Activated CD8-positive, alpha-beta memory T cell treated with anti-CD3 and anti-CD28 coated beads, Interleukin-2, amount 50 U/mL, for 1 hour (primary cell): ENCODE results near the gene ANKRD17.
A peak's percentile ranks its signal among the peaks of the same experiment; 100 is the strongest.

Experiments
- DNase-seq: peaks from one replicate; pipeline ENCODE4 v3.0.0-alpha.2; 2020; ENCODE audit errors: extremely low read depth

Gene ANKRD17

GRCh38 chr4:73127839-73128453 is 130.7 kb downstream of the ANKRD17 start:
- DNase-seq: no peak

GRCh38 chr4:73109493-73109892 is 149.1 kb downstream of the ANKRD17 start:
- DNase-seq: no peak

GRCh38 chr4:73104695-73105094 is 153.9 kb downstream of the ANKRD17 start:
- DNase-seq: no peak

GRCh38 chr4:73103799-73104503 is 154.6 kb downstream of the ANKRD17 start:
- no peak for DNase-seq

GRCh38 chr4:73099143-73099542 is 159.5 kb downstream of the ANKRD17 start:
- DNase-seq: no peak

GRCh38 chr4:73098713-73099112 is 159.9 kb downstream of the ANKRD17 start:
- no peak for DNase-seq

- no peak for DNase-seq
Observed at GRCh38 chr4:73098016-73098415, 160.6 kb downstream of the ANKRD17 start.

GRCh38 chr4:73092868-73093267 is 165.7 kb downstream of the ANKRD17 start:
- no peak for DNase-seq

- no peak for DNase-seq
Observed at GRCh38 chr4:73090738-73091137, 167.9 kb downstream of the ANKRD17 start.

- no peak for DNase-seq
Observed at GRCh38 chr4:73087871-73088270, 170.7 kb downstream of the ANKRD17 start.

- no peak for DNase-seq
Observed at GRCh38 chr4:73086095-73086868, 172.3 kb downstream of the ANKRD17 start.

- no peak for DNase-seq
Observed at GRCh38 chr4:73080789-73081188, 177.8 kb downstream of the ANKRD17 start.

- DNase-seq: no peak
Observed at GRCh38 chr4:73075832-73076231, 182.8 kb downstream of the ANKRD17 start.

GRCh38 chr4:73070074-73070390 is 188.6 kb downstream of the ANKRD17 start:
- no peak for DNase-seq

- DNase-seq: peak; percentile 84
Observed at GRCh38 chr4:73069338-73070073, 189.1 kb downstream of the ANKRD17 start, which contains the start of gene COX18. COX18 (minus strand) TSS chr4:73069716; CDS start chr4:73069649, 67 bp downstream.

- DNase-seq: no peak
Observed at GRCh38 chr4:73068491-73069337, 189.9 kb downstream of the ANKRD17 start.

GRCh38 chr4:73067971-73068394 is 190.6 kb downstream of the ANKRD17 start:
- DNase-seq: no peak

GRCh38 chr4:73066928-73067327 is 191.7 kb downstream of the ANKRD17 start:
- no peak for DNase-seq

- DNase-seq: no peak
Observed at GRCh38 chr4:73066445-73066844, 192.2 kb downstream of the ANKRD17 start.

GRCh38 chr4:73064536-73064935 is 194.1 kb downstream of the ANKRD17 start:
- DNase-seq: no peak

GRCh38 chr4:73055241-73055897 is 203.2 kb downstream of the ANKRD17 start:
- no peak for DNase-seq
